NT2/D1 (cell line): ENCODE results near the gene ANKRD55.
"Not testable (repeated sequence)": the region's sequence is repeated elsewhere in the genome, so short reads cannot be mapped to it uniquely, and the experiment has no call there.

Experiments used
- DNase-seq: peaks from one replicate; pipeline ENCODE4 v3.0.0-alpha.2; 2011; ENCODE audit warnings: low read depth, low spot score
- H3K27me3 ChIP-seq: 2 replicates; pipeline ENCODE4 v1.6.0; 2011; ENCODE audit warnings: mild to moderate bottlenecking; ENCODE audit not compliant: insufficient read length, insufficient read depth
- H3K36me3 ChIP-seq: 2 replicates; pipeline ENCODE4 v1.6.1; 2011; ENCODE audit warnings: mild to moderate bottlenecking, low read length, mixed read lengths; ENCODE audit not compliant: insufficient read depth, insufficient read length
- H3K4me1 ChIP-seq: 2 replicates; pipeline ENCODE4 v1.5.1; 2011; ENCODE audit not compliant: insufficient read depth, insufficient read length
- H3K4me3 ChIP-seq: 2 replicates; pipeline ENCODE4 v1.5.1; 2011; ENCODE audit warnings: low read depth; ENCODE audit not compliant: insufficient read length
- H3K9ac ChIP-seq: 2 replicates; pipeline ENCODE4 v1.6.0; 2011; ENCODE audit warnings: low read depth; ENCODE audit not compliant: insufficient read length
- H3K9me3 ChIP-seq: 2 replicates; pipeline ENCODE4 v1.5.1; 2011; ENCODE audit warnings: mild to moderate bottlenecking, low read length; ENCODE audit not compliant: insufficient read depth
- SUZ12 ChIP-seq: IDR thresholded peaks from 2 replicates; pipeline ENCODE4 v1.6.1; 2011; ENCODE audit not compliant: insufficient read length, insufficient read depth; ENCODE audit errors: extremely low read depth
- YY1 ChIP-seq: IDR thresholded peaks from 2 replicates; pipeline ENCODE4 v1.6.1; 2011; ENCODE audit not compliant: insufficient read length, insufficient read depth
- ZNF274 ChIP-seq: IDR thresholded peaks from 2 replicates; pipeline ENCODE4 v1.6.1; 2011; ENCODE audit warnings: mild to moderate bottlenecking, low read depth, low read length

ANKRD55 gene

GRCh38 chr5:56244627-56245026 is 11.5 kb upstream of the ANKRD55 start:
- TF ChIP-seq ZNF274 (no peak), SUZ12 (no peak), YY1 (no peak)
- Histone ChIP-seq H3K4me1 (no peaks in the 10 kb centered on the region), H3K4me3 (no peak overlapping the region), H3K36me3 (no peaks in the 10 kb centered on the region), H3K27me3 (no peaks in the 10 kb centered on the region), H3K9ac (no peak overlapping the region), H3K9me3 (peaks cover 15% of the 10 kb centered on the region; the same call in 1 of the 2 replicates)
- no peak for DNase-seq

GRCh38 chr5:56242271-56242670 is 9.1 kb upstream of the ANKRD55 start:
- H3K9me3 ChIP-seq, DNase-seq, H3K36me3 ChIP-seq, H3K4me3 ChIP-seq, H3K27me3 ChIP-seq, H3K9ac ChIP-seq, H3K4me1 ChIP-seq: not testable (repeated sequence)

GRCh38 chr5:56232538-56232937 is 592 bp downstream of the ANKRD55 start:
- Histone ChIP-seq H3K4me3 (no peak overlapping the region), H3K27me3 (no peaks in the 10 kb centered on the region), H3K9me3 (no peaks in the 10 kb centered on the region), H3K4me1 (peaks cover 6% of the 10 kb centered on the region), H3K9ac (no peak overlapping the region), H3K36me3 (no peaks in the 10 kb centered on the region)
- no peak for DNase-seq
- TF ChIP-seq ZNF274 (no peak), YY1 (no peak), SUZ12 (no peak)

GRCh38 chr5:56230576-56230975 is 2.6 kb downstream of the ANKRD55 start:
- Histone ChIP-seq H3K9me3 (no peaks in the 10 kb centered on the region), H3K36me3 (no peaks in the 10 kb centered on the region), H3K9ac (no peak overlapping the region), H3K4me1 (peaks cover 6% of the 10 kb centered on the region), H3K27me3 (no peaks in the 10 kb centered on the region), H3K4me3 (no peak overlapping the region)
- TF ChIP-seq YY1 (no peak), SUZ12 (no peak), ZNF274 (no peak)
- no peak for DNase-seq

- H3K36me3 ChIP-seq, result no peaks in the 10 kb centered on the region
- H3K9me3 ChIP-seq, result no peaks in the 10 kb centered on the region
- TF ChIP-seq YY1, result no peak
- no peak for TF ChIP-seq ZNF274
- TF ChIP-seq SUZ12, result no peak
- DNase-seq, result no peak
- H3K4me3 ChIP-seq, result no peak overlapping the region
- H3K4me1 ChIP-seq, result no peaks in the 10 kb centered on the region
- no peaks in the 10 kb centered on the region for H3K27me3 ChIP-seq
- no peak overlapping the region for H3K9ac ChIP-seq
These were observed 4.0 kb downstream of the ANKRD55 start for GRCh38 chr5:56229111-56229510.

GRCh38 chr5:56228631-56229030 is 4.5 kb downstream of the ANKRD55 start:
- Histone ChIP-seq H3K36me3 (no peaks in the 10 kb centered on the region), H3K9ac (no peak overlapping the region), H3K27me3 (no peaks in the 10 kb centered on the region), H3K9me3 (no peaks in the 10 kb centered on the region), H3K4me1 (no peaks in the 10 kb centered on the region), H3K4me3 (no peak overlapping the region)
- TF ChIP-seq SUZ12, result no peak
- TF ChIP-seq ZNF274, result no peak
- no peak for TF ChIP-seq YY1
- no peak for DNase-seq

- Histone ChIP-seq H3K9me3 (no peaks in the 10 kb centered on the region), H3K4me3 (no peak overlapping the region), H3K36me3 (no peaks in the 10 kb centered on the region), H3K4me1 (no peaks in the 10 kb centered on the region), H3K9ac (no peak overlapping the region), H3K27me3 (no peaks in the 10 kb centered on the region)
- no peak for DNase-seq
- no peak for TF ChIP-seq ZNF274
- TF ChIP-seq SUZ12, result no peak
- TF ChIP-seq YY1, result no peak
These were observed 5.4 kb downstream of the ANKRD55 start for GRCh38 chr5:56227691-56228090.

- not testable (repeated sequence) for H3K4me1 ChIP-seq, H3K4me3 ChIP-seq, H3K27me3 ChIP-seq, DNase-seq, H3K36me3 ChIP-seq, H3K9ac ChIP-seq
- H3K9me3 ChIP-seq, result peaks cover 12% of the 10 kb centered on the region; the same call in 1 of the 2 replicates
These were observed 9.8 kb downstream of the ANKRD55 start for GRCh38 chr5:56223298-56223697.

- H3K4me1 ChIP-seq, H3K27me3 ChIP-seq, H3K9ac ChIP-seq, DNase-seq, H3K36me3 ChIP-seq, H3K4me3 ChIP-seq: not testable (repeated sequence)
- peaks cover 19% of the 10 kb centered on the region; the same call in 1 of the 2 replicates for H3K9me3 ChIP-seq
These were observed 11.5 kb downstream of the ANKRD55 start for GRCh38 chr5:56221601-56222000.
